K562 (cell line): ENCODE results near the gene PWWP2A. TPM values are rescaled to one million over a fixed set of nuclear protein-coding genes. Genes with fewer than 3 reads are reported as not detected.

Source experiments
- FOSL1 ChIP-seq: fragments of 200-800 bp; sonication (Bioruptor generic); conservative IDR thresholded peaks from 2 replicates; pipeline ENCODE4 v1.6.1; 2016; ENCODE audit warnings: missing genetic modification characterization, missing compliant biosample characterization
- FOXP1 ChIP-seq: sonication (generic); formaldehyde crosslinking; IDR thresholded peaks from 2 replicates; pipeline ENCODE4 v1.8.0; 2022; ENCODE audit warnings: mild to moderate bottlenecking, missing genetic modification reagents
- FOXP4 ChIP-seq: sonication (generic); formaldehyde crosslinking; IDR thresholded peaks from 2 replicates; pipeline ENCODE4 v1.8.0; 2022; ENCODE audit warnings: mild to moderate bottlenecking, missing genetic modification reagents, borderline replicate concordance
- HMBOX1 ChIP-seq: sonication (generic); IDR thresholded peaks from 2 replicates; pipeline ENCODE4 v1.6.1; 2016
- MAX ChIP-seq: sonication (generic); formaldehyde crosslinking; IDR thresholded peaks from 2 replicates; pipeline ENCODE4 v1.9.0; 2022; ENCODE audit warnings: mild to moderate bottlenecking, missing genetic modification reagents
- NFRKB ChIP-seq: fragments of 450-650 bp; IDR thresholded peaks from 2 replicates; pipeline ENCODE4 v1.6.1; 2016; ENCODE audit warnings: low read depth
- PBX2 ChIP-seq, 2 experiments: IDR thresholded peaks in 1 of 2; conservative IDR thresholded peaks in 1 of 2; 2 replicates each; pipeline ENCODE4 v1.6.1; 2016; ENCODE audit warnings: low read depth in 2 of 2, mild to moderate bottlenecking in 1 of 2, missing compliant biosample characterization in 1 of 2, missing genetic modification characterization in 1 of 2, moderate library complexity in 1 of 2
- REST ChIP-seq, 2 experiments: fragments of 450-650 bp; formaldehyde crosslinking in 1 of 2; IDR thresholded peaks; 2 replicates each; pipeline versions ENCODE4 v1.4.0 to v1.6.1; 2014 to 2020; ENCODE audit warnings: mild to moderate bottlenecking in 2 of 2, borderline replicate concordance in 1 of 2, low read depth in 1 of 2
- SMAD4 ChIP-seq: fragments of 250-450 bp; sonication (Bioruptor Pico); conservative IDR thresholded peaks from 2 replicates; pipeline ENCODE4 v1.8.0; 2021; ENCODE audit warnings: inconsistent platforms, mild to moderate bottlenecking, moderate library complexity
- TCF7 ChIP-seq: sonication (generic); IDR thresholded peaks from 2 replicates; pipeline ENCODE4 v1.6.1; 2016; ENCODE audit warnings: antibody characterized with exemption, borderline replicate concordance
- polyA plus RNA-seq, 8 experiments: library from polyadenylated mRNA; depleted of rRNA in 4 of 8; stranded (reverse) in 5 of 8; unstranded in 3 of 8; fragments of >200 nt; fragmentation: Nextera tagmentation in 2 of 8; fragmentation: Illumina TruSeq in 1 of 8; extraction: Ambion mirVana in 2 of 8; extraction: Trizol in 1 of 8; gene quantifications; 2 replicates each; pipeline versions ENCODE4 v1.2.1 to v1.2.3, GENCODE V29; 2011 to 2014; ENCODE audit warnings: inconsistent platforms in 1 of 8, missing spikeins in 1 of 8
- total RNA-seq, 7 experiments: library from RNA; depleted of rRNA in 6 of 7; stranded (reverse); fragments of >200 nt in 6 of 7; fragmentation: Illumina TruSeq in 2 of 7; extraction: Trizol in 2 of 7; gene quantifications; 2 replicates each; pipeline versions ENCODE4 v1.2.1 to v1.2.3, GENCODE V29; 2011 to 2021; ENCODE audit warnings: low replicate concordance in 1 of 7

Gene PWWP2A
- total and polyA plus RNA-seq, 9 of the 15 experiments (the other 6 are each of a cell fraction or from before 2014, with no cell fraction given): 2.7 to 26.3 (median 14.6) TPM

GRCh38 chr5:160119142-160119904 lies at the start of gene PWWP2A (continued):
- TF ChIP-seq PBX2 (CRISPR knock-in tag; IDR thresholded peaks at IDR 0.05; ENCODE audit: low read depth): peak; percentile 57
- peak; percentile 100 for TF ChIP-seq PBX2 (tag; conservative IDR thresholded peaks at IDR 0.05; ENCODE audit: low read depth)
- no peak for TF ChIP-seq HMBOX1
- TF ChIP-seq MAX (CRISPR knock-in tag): peak; percentile 46; the same call in 1 of the 2 replicates
- no peak for TF ChIP-seq REST (IDR thresholded peaks at IDR 0.05; ENCODE audit: borderline replicate concordance)
- peak; percentile 58; the same call in 1 of the 2 replicates for TF ChIP-seq REST (CRISPR knock-in tag; IDR thresholded peaks at IDR 0.05; ENCODE audit: low read depth)
- TF ChIP-seq TCF7: peak; percentile 36; the same call in 1 of the 2 replicates
- TF ChIP-seq FOXP1 (CRISPR knock-in tag): peak; percentile 70; the same call in 1 of the 2 replicates
- peak; percentile 40; the same call in 1 of the 2 replicates for TF ChIP-seq FOSL1 (tag)
- TF ChIP-seq SMAD4 (CRISPR knock-in tag): peak; percentile 70
- TF ChIP-seq FOXP4 (CRISPR knock-in tag): 0 out of 2 replicates have a peak, but pooled peaks have one; percentile 26
- TF ChIP-seq NFRKB: peak; percentile 98
